GM23248 (cell line): ENCODE results near the gene POMT2.

Experiments used
- EZH2 ChIP-seq: fragments of 200-600 bp; sonication (generic); IDR thresholded peaks from 2 replicates; pipeline ENCODE4 v1.6.1; 2018; ENCODE audit warnings: antibody characterized with exemption, mild to moderate bottlenecking; ENCODE audit not compliant: insufficient read depth, poor library complexity, severe bottlenecking
- EZH2phosphoT487 ChIP-seq: fragments of 200-600 bp; sonication (generic); IDR thresholded peaks from 2 replicates; pipeline ENCODE4 v1.6.1; 2018; ENCODE audit warnings: antibody characterized with exemption, moderate library complexity, mild to moderate bottlenecking, low read depth; ENCODE audit not compliant: insufficient read depth

DNA sequence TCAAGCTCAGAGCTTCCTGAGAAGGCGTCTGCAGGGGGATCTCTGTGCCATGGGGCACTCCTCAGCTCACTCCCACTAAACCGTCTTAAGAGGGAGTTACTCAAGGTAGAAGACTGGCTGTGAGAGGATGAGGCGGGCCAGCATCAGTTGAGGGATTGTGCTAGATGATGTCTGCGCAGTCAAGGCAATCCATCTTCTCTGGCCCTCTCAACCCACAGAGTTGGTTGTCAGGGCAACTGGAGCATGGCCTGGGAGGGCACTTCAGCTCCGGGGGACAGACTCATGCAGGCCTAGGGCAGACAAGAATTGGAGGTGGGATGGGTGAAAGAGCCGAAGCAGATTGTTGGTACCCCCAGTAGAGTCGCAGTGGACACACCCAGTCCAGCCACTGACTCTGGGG lies 9.2 kb upstream of the POMT2 start:
- TF ChIP-seq EZH2phosphoT487 (no peak), EZH2 (no peak)
